Heart left ventricle (tissue), 13 donors: ENCODE data around the gene PRDX2.

ENCODE experiments used
- CTCF ChIP-seq, 12 donors: fragments of 200-600 bp; sonication (generic) in 4 of 12; IDR thresholded peaks; one replicate each; pipeline versions ENCODE4 v1.5.0 to v1.8.0; 2018 to 2022; ENCODE audit warnings: antibody characterized with exemption in 12 of 12, mild to moderate bottlenecking in 5 of 12
- POLR2A ChIP-seq, 2 donors: fragments of 450-650 bp; IDR thresholded peaks; one replicate each; pipeline ENCODE4 v1.6.1; 2017; ENCODE audit warnings: antibody characterized with exemption in 2 of 2, mild to moderate bottlenecking in 2 of 2, moderate library complexity in 2 of 2
- donor health status: ischemic (EF 13 %, LVEDD 7.1; RV severe dilation, severe dysfunction).
- donor health status: DM: no; HTN: yes; CAD: no.
- donor health status: DM: no; HTN: no; CAD: no.
- donor health status: ischemic (EF 25% LVEDD 6.9; RV normal size, moderate dysfunction).
- donor health status: ischemic (EF 25% LVEDD 5.7; RV mildly dilated, moderate dysfunction).
- donor health status: ischemic (EF 35%, LVEDD 5.7; RV mildly dilated, moderate dysfunction).
- donor health status: nonischemic (EF 11% LVEDD 7.7; RV severe dilation, severe dysfunction).
- donor health status: DM: yes; HTN: yes; CAD: no.
- donor health status: PGD.
- donor health status: ischemic (EF 29% LVEDD 5.4; RV normal size, mild dysfunction).
- donor health status: nonischemic (EF 23%, LVEDD 6.1; RV moderate dilation, normal function).

- no peak for TF ChIP-seq CTCF (IDR thresholded peaks at IDR 0.05)
- no peak for TF ChIP-seq POLR2A (IDR thresholded peaks at IDR 0.05)
These were observed 36.9 kb downstream of the PRDX2 start for GRCh38 chr19:12764698-12765097.
